Fibroblast of peridontal ligament (primary cell): Measurements from ENCODE around the gene C16orf54.
"Not testable (repeated sequence)": the region's sequence is repeated elsewhere in the genome, so short reads cannot be mapped to it uniquely, and the experiment has no call there.

Experiments used
- DNase-seq: peaks from one replicate; pipeline ENCODE4 v3.0.0-alpha.2; 2010; ENCODE audit errors: extremely low read depth

Gene C16orf54

GRCh38 chr16:29745853-29746345 is at the start of gene C16orf54:
TSS of gene C16orf54 (minus strand) at chr16:29745990. CDS start at chr16:29744951, 1,039 bp downstream.
- no peak for DNase-seq

GRCh38 chr16:29794231-29794710 is 48.5 kb upstream of the C16orf54 start:
- DNase-seq = no peak

GRCh38 chr16:29793153-29793552 is 47.4 kb upstream of the C16orf54 start:
- not testable (repeated sequence) for DNase-seq

GRCh38 chr16:29791845-29792807 is 46.3 kb upstream of the C16orf54 start:
- no peak for DNase-seq

GRCh38 chr16:29790949-29791844 is 45.4 kb upstream of the C16orf54 start:
- DNase-seq = no peak

GRCh38 chr16:29790183-29790948 is 44.6 kb upstream of the C16orf54 start, which contains the start of gene KIF22:
TSS of gene KIF22 (plus strand) at chr16:29790751. CDS start at chr16:29790760, 9 bp downstream.
- DNase-seq = peak; percentile 98

GRCh38 chr16:29789775-29790182 is 44.0 kb upstream of the C16orf54 start:
- peak; percentile 19 for DNase-seq

GRCh38 chr16:29787155-29787554 is 41.4 kb upstream of the C16orf54 start:
- DNase-seq = not testable (repeated sequence)

- peak; percentile 56 for DNase-seq
These were observed 39.2 kb upstream of the C16orf54 start for GRCh38 chr16:29784901-29785500.

- no peak for DNase-seq
These were observed 38.4 kb upstream of the C16orf54 start for GRCh38 chr16:29784157-29784556.

GRCh38 chr16:29783094-29783953 is 37.5 kb upstream of the C16orf54 start:
- DNase-seq = not testable (repeated sequence)

GRCh38 chr16:29779474-29779873 is 33.7 kb upstream of the C16orf54 start:
- no peak for DNase-seq

- no peak for DNase-seq
These were observed 32.0 kb upstream of the C16orf54 start, which contains the start of gene ZG16 for GRCh38 chr16:29777576-29778350. TSS of gene ZG16 (plus strand) at chr16:29778256. CDS start at chr16:29779267, 1,011 bp downstream.

- peak; percentile 6 for DNase-seq
These were observed 30.1 kb upstream of the C16orf54 start for GRCh38 chr16:29775742-29776408.

- DNase-seq = no peak
These were observed 28.9 kb upstream of the C16orf54 start for GRCh38 chr16:29774730-29775129.

- DNase-seq = not testable (repeated sequence)
These were observed 26.5 kb upstream of the C16orf54 start for GRCh38 chr16:29772330-29772729.

GRCh38 chr16:29770250-29770929 is 24.6 kb upstream of the C16orf54 start:
- DNase-seq = no peak

GRCh38 chr16:29769507-29769906 is 23.7 kb upstream of the C16orf54 start:
- DNase-seq = no peak
